AG10803 (cell line): ENCODE measurements around the gene LEMD2.

Experiments
- DNase-seq: peaks from one replicate; pipeline ENCODE4 v3.0.0; 2010; ENCODE audit warnings: low read depth
- H3K4me3 ChIP-seq: 2 replicates; pipeline ENCODE4 v1.5.1; 2011; ENCODE audit warnings: mild to moderate bottlenecking, low read length, control low read depth
- CTCF ChIP-seq: conservative IDR thresholded peaks from 2 replicates; pipeline ENCODE4 v1.5.1; 2011; ENCODE audit warnings: mild to moderate bottlenecking, low read length, control low read depth, inconsistent platforms

The LEMD2 gene

GRCh38 chr6:33721508-33721907 lies 67.4 kb downstream of the LEMD2 start:
- H3K4me3 ChIP-seq: no peak overlapping the region
- DNase-seq: no peak
- no peak for TF ChIP-seq CTCF
